Subcutaneous adipose tissue (tissue), 4 donors: ENCODE measurements around the gene SYT7. TPM values are rescaled to one million over a fixed set of nuclear protein-coding genes. Genes with fewer than 3 reads are reported as not detected.

ENCODE experiments used
- CTCF ChIP-seq: fragments of 450-650 bp; IDR thresholded peaks from one replicate; pipeline ENCODE4 v1.5.1; 2016; ENCODE audit warnings: low read depth, mild to moderate bottlenecking, control low read depth, antibody characterized with exemption, moderate library complexity
- total RNA-seq, 4 donors: library from RNA; depleted of rRNA; stranded (reverse); fragments of >200 nt; gene quantifications; one replicate each; pipeline ENCODE4 v1.1.0, GENCODE V29; 2016

SYT7 gene
- total RNA-seq, 4 donors from 2014 or later = 0.66 to 4.0 (median 1.4) TPM

- no peak for TF ChIP-seq CTCF
These were observed 100.4 kb downstream of the SYT7 start for GRCh38 chr11:61480261-61480993.

GRCh38 chr11:61477727-61478148, 103.1 kb downstream of the SYT7 start:
- no peak for TF ChIP-seq CTCF

GRCh38 chr11:61477126-61477525, 103.8 kb downstream of the SYT7 start:
- no peak for TF ChIP-seq CTCF

GRCh38 chr11:61476371-61476770, 104.5 kb downstream of the SYT7 start:
- no peak for TF ChIP-seq CTCF

GRCh38 chr11:61475433-61475832, 105.4 kb downstream of the SYT7 start:
- TF ChIP-seq CTCF = no peak

GRCh38 chr11:61474013-61474643, 106.7 kb downstream of the SYT7 start:
- TF ChIP-seq CTCF = no peak

- no peak for TF ChIP-seq CTCF
These were observed 107.4 kb downstream of the SYT7 start for GRCh38 chr11:61473370-61474012.
